Transverse colon (tissue), 4 donors: ENCODE measurements around the gene STK31. TPM values are rescaled to one million over a fixed set of nuclear protein-coding genes. Genes with fewer than 3 reads are reported as not detected.
"Not testable (repeated sequence)": the region's sequence is repeated elsewhere in the genome, so short reads cannot be mapped to it uniquely, and the experiment has no call there.

Experiments
- DNase-seq: peaks from one replicate; pipeline ENCODE4 v3.0.0-alpha.2; 2019
- H3K27ac ChIP-seq, 4 donors: fragments of 200-600 bp; sonication (generic); 2 replicates each; pipeline ENCODE4 v1.5.1; 2016 to 2018; ENCODE audit warnings: inconsistent platforms in 4 of 4
- H3K27me3 ChIP-seq: fragments of 200-600 bp; sonication (generic); 2 replicates; pipeline ENCODE4 v1.5.1; 2017; ENCODE audit warnings: inconsistent platforms
- H3K36me3 ChIP-seq, 4 donors: fragments of 200-600 bp; sonication (generic); 2 replicates each; pipeline ENCODE4 v1.5.1; 2017 to 2019; ENCODE audit warnings: inconsistent platforms in 4 of 4
- H3K4me1 ChIP-seq, 4 donors: fragments of 200-600 bp; sonication (generic); 2 replicates each; pipeline ENCODE4 v1.5.1; 2017 to 2020; ENCODE audit warnings: inconsistent platforms in 4 of 4
- H3K4me3 ChIP-seq, 4 donors: fragments of 200-600 bp; sonication (generic); 1 replicate in 1 of 4; 2 replicates in 3 of 4; pipeline versions ENCODE4 v1.5.1 to v1.6.1; 2017 to 2019; ENCODE audit warnings: inconsistent platforms in 4 of 4
- H3K9me3 ChIP-seq, 2 donors: fragments of 200-600 bp; sonication (generic); 2 replicates each; pipeline ENCODE4 v1.5.1; 2017 to 2019; ENCODE audit warnings: inconsistent platforms in 2 of 2
- CTCF ChIP-seq, 5 experiments: fragments of 200-600 bp in 3 of 5; fragments of 450-650 bp in 2 of 5; sonication (generic) in 3 of 5; IDR thresholded peaks; 1 replicate in 2 of 5; 2 replicates in 3 of 5; pipeline ENCODE4 v1.5.1; 2016 to 2017; ENCODE audit warnings: antibody characterized with exemption in 5 of 5, inconsistent platforms in 3 of 5, mild to moderate bottlenecking in 2 of 5, moderate library complexity in 1 of 5
- EP300 ChIP-seq: sonication (generic); formaldehyde crosslinking; IDR thresholded peaks from one replicate; pipeline ENCODE4 v1.6.1; 2017; ENCODE audit warnings: antibody characterized with exemption, low read depth
- POLR2A ChIP-seq: fragments of 450-650 bp; IDR thresholded peaks from one replicate; pipeline ENCODE4 v1.6.1; 2016; ENCODE audit warnings: antibody characterized with exemption, mild to moderate bottlenecking, moderate library complexity
- POLR2AphosphoS5 ChIP-seq, 3 donors: sonication (generic); formaldehyde crosslinking; IDR thresholded peaks; one replicate each; pipeline ENCODE4 v1.6.1; 2016; ENCODE audit warnings: antibody characterized with exemption in 3 of 3
- WGBS, 2 donors: methylation state at CpG; one replicate each; pipeline ENCODE4 v1.1.5; 2018; ENCODE audit warnings: low coverage in 1 of 2; 5-methylcytosine and 5-hydroxymethylcytosine counted together
- in situ Hi-C, 4 donors: fragments of 200-750 bp; cut with MboI; loops; one replicate each; pipeline versions ENCODE4 v1.15.0 to v1.15.1; 2017; ENCODE audit warnings: low sequenced_read_pairs in 3 of 4, low pct_ligation_motif_present in 1 of 4, low pct_unique_long_range_greater_than_20kb in 1 of 4
- intact Hi-C: fragments of 100-400 bp; cut with DNase I; formaldehyde crosslinking; loops from one replicate; pipeline ENCODE4 v1.15.1; 2023; ENCODE audit warnings: low total_unique reads
- total RNA-seq, 4 donors: library from RNA; depleted of rRNA; stranded (reverse); fragments of >200 nt; gene quantifications; one replicate each; pipeline ENCODE4 v1.1.0, GENCODE V29; 2016

The STK31 gene
- total RNA-seq, 4 donors from 2014 or later: 0.37 to 0.95 (median 0.67) TPM

- whole genome bisulfite sequencing, 2 donors: 73 to 93% methylated on average over 1 of the region's 1 CpG
- in situ Hi-C loops: no loop called here
- Histone ChIP-seq H3K4me3 (no peak overlapping the region), H3K9me3 (no peaks in the 10 kb centered on the region), H3K36me3 (no peaks in the 10 kb centered on the region), H3K27ac (no peak overlapping the region), H3K4me1 (peaks cover 0 to 5% (median 0%) of the 10 kb centered on the region in 4 donors), H3K27me3 (no peaks in the 10 kb centered on the region)
- TF ChIP-seq POLR2A (no peak), CTCF (IDR thresholded peaks at IDR 0.05) (no peak), EP300 (no peak), POLR2AphosphoS5 (IDR thresholded peaks at IDR 0.05) (no peak)
- no peak for DNase-seq
- intact Hi-C loops: loop anchor here (10.0 kb wide), 1 partner anchor 173 kb away; no protein-coding TSS in a partner anchor
Measured at GRCh38 chr7:23717788-23718187, 7.8 kb downstream of the STK31 start.

GRCh38 chr7:23721456-23721855 lies 11.4 kb downstream of the STK31 start:
- Histone ChIP-seq H3K9me3 (no peaks in the 10 kb centered on the region), H3K36me3 (no peaks in the 10 kb centered on the region), H3K4me3 (no peak overlapping the region), H3K4me1 (peaks cover 0 to 5% (median 0%) of the 10 kb centered on the region in 4 donors), H3K27ac (no peak overlapping the region), H3K27me3 (no peaks in the 10 kb centered on the region)
- intact Hi-C loops: loop anchor here (10.0 kb wide), 1 partner anchor 933 kb away; no protein-coding TSS in a partner anchor
- 74 to 76% methylated on average over 3 to 4 of the region's 4 CpGs for WGBS, 2 donors
- no peak for TF ChIP-seq POLR2A
- TF ChIP-seq CTCF (IDR thresholded peaks at IDR 0.05): no peak
- no peak for TF ChIP-seq EP300
- no peak for TF ChIP-seq POLR2AphosphoS5 (IDR thresholded peaks at IDR 0.05)
- DNase-seq: no peak
- in situ Hi-C loops: no loop called here

GRCh38 chr7:23722587-23723216 lies 12.7 kb downstream of the STK31 start:
- WGBS, 2 donors: 81 to 86% methylated on average over 5 to 21 of the region's 21 CpGs
- intact Hi-C loops: loop anchor here (10.0 kb wide), 1 partner anchor 932 kb away; no protein-coding TSS in a partner anchor
- DNase-seq: peak; percentile 24
- H3K4me1 ChIP-seq, H3K27ac ChIP-seq, H3K36me3 ChIP-seq, H3K4me3 ChIP-seq, H3K9me3 ChIP-seq, H3K27me3 ChIP-seq, in situ Hi-C loops: not testable (repeated sequence)

GRCh38 chr7:23724113-23724512 lies 14.1 kb downstream of the STK31 start:
- intact Hi-C loops: loop anchor here (10.0 kb wide), 1 partner anchor 931 kb away; no protein-coding TSS in a partner anchor
- H3K27ac ChIP-seq, H3K36me3 ChIP-seq, DNase-seq, H3K9me3 ChIP-seq, in situ Hi-C loops, H3K4me3 ChIP-seq, H3K27me3 ChIP-seq, H3K4me1 ChIP-seq: not testable (repeated sequence)
- WGBS, 2 donors: 45 to 49% methylated on average over 4 of the region's 4 CpGs

- no peak for DNase-seq
- Histone ChIP-seq H3K4me1 (no peaks in the 10 kb centered on the region), H3K27me3 (no peaks in the 10 kb centered on the region), H3K36me3 (no peaks in the 10 kb centered on the region), H3K4me3 (no peak overlapping the region), H3K27ac (no peak overlapping the region), H3K9me3 (peaks cover 13 to 14% of the 10 kb centered on the region in 2 donors)
- in situ Hi-C loops (no loop called here), intact Hi-C loops (no loop called here)
- TF ChIP-seq EP300: no peak
- no peak for TF ChIP-seq CTCF (IDR thresholded peaks at IDR 0.05)
- TF ChIP-seq POLR2A: no peak
- TF ChIP-seq POLR2AphosphoS5 (IDR thresholded peaks at IDR 0.05): no peak
Measured at GRCh38 chr7:23742051-23742450, 32.0 kb downstream of the STK31 start.
